ENCODE data around the gene LHX4. TPM values are rescaled to one million over a fixed set of nuclear protein-coding genes. Genes with fewer than 3 reads are reported as not detected.

LHX4 gene
- total and polyA plus RNA-seq, 2 of the 13 experiments (the other 11 are each of a cell fraction or from before 2014, with no cell fraction given), result 0.03 to 0.07 TPM

DNA sequence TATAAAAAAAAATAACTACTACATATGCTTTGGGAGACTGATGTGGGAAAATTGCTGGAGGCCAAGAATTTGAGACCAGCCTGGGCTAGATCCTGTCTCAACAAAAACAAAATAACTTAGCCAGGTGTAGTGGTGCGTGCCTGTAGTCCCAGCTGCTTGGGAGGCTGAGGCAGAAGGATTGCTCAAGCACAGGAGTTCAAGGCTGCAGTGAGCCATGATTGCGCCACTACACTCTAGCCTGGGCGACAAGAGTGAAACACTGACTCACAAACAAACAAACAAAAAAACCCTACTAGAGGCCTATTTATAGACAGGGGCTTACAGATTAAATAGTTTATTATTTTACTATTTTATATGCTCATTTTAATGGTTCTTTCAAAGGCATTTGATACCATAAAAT, 80.0 kb downstream of the LHX4 start (continued):
- no peak for TF ChIP-seq TSC22D2 (CRISPR knock-in tag; IDR thresholded peaks at IDR 0.05; ENCODE audit: borderline replicate concordance)
- TF ChIP-seq, protein P1, sequence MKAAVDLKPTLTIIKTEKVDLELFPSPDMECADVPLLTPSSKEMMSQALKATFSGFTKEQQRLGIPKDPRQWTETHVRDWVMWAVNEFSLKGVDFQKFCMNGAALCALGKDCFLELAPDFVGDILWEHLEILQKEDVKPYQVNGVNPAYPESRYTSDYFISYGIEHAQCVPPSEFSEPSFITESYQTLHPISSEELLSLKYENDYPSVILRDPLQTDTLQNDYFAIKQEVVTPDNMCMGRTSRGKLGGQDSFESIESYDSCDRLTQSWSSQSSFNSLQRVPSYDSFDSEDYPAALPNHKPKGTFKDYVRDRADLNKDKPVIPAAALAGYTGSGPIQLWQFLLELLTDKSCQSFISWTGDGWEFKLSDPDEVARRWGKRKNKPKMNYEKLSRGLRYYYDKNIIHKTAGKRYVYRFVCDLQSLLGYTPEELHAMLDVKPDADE (CRISPR knock-in tag; IDR thresholded peaks at IDR 0.05), result no peak
- TF ChIP-seq, protein P2, sequence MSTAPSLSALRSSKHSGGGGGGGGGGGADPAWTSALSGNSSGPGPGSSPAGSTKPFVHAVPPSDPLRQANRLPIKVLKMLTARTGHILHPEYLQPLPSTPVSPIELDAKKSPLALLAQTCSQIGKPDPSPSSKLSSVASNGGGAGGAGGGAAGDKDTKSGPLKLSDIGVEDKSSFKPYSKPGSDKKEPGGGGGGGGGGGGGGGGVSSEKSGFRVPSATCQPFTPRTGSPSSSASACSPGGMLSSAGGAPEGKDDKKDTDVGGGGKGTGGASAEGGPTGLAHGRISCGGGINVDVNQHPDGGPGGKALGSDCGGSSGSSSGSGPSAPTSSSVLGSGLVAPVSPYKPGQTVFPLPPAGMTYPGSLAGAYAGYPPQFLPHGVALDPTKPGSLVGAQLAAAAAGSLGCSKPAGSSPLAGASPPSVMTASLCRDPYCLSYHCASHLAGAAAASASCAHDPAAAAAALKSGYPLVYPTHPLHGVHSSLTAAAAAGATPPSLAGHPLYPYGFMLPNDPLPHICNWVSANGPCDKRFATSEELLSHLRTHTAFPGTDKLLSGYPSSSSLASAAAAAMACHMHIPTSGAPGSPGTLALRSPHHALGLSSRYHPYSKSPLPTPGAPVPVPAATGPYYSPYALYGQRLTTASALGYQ (CRISPR knock-in tag; IDR thresholded peaks at IDR 0.05), result no peak
- no peak for TF ChIP-seq MBNL3 (CRISPR knock-in tag; conservative IDR thresholded peaks at IDR 0.05)
- no peak for TF ChIP-seq SP2 (CRISPR knock-in tag; IDR thresholded peaks at IDR 0.05)
- TF ChIP-seq TCF7 (IDR thresholded peaks at IDR 0.05; ENCODE audit: low read depth), result no peak
- TF ChIP-seq CREM (IDR thresholded peaks at IDR 0.05), result 0 out of 2 replicates have a peak, but pooled peaks have one; percentile 11
- TF ChIP-seq CREM (CRISPR knock-in tag; IDR thresholded peaks at IDR 0.05), result no peak
- no peak for TF ChIP-seq ZNF800 (CRISPR knock-in tag; IDR thresholded peaks at IDR 0.05)
- TF ChIP-seq NR2C2 (CRISPR knock-in tag; IDR thresholded peaks at IDR 0.05; ENCODE audit: borderline replicate concordance), result peak; percentile 66
- no peak for TF ChIP-seq ZNF143 (CRISPR knock-in tag; IDR thresholded peaks at IDR 0.05)
- TF ChIP-seq SOX13 (IDR thresholded peaks at IDR 0.05), result no peak
- TF ChIP-seq SOX13 (CRISPR knock-in tag; conservative IDR thresholded peaks at IDR 0.05 in 1 of 2, IDR thresholded peaks at IDR 0.05 in 1 of 2), result 0 out of 4 replicates have a peak, but pooled peaks of 1 of the 2 experiments have one; percentile 12
- TF ChIP-seq SMC3 (IDR thresholded peaks at IDR 0.05; ENCODE audit: low read length), result peak; percentile 11; the same call in 1 of the 2 replicates
- TF ChIP-seq RXRB (CRISPR knock-in tag; IDR thresholded peaks at IDR 0.05; ENCODE audit: borderline replicate concordance), result 0 out of 2 replicates have a peak, but pooled peaks have one; percentile 12
- no peak for TF ChIP-seq GLI4 (CRISPR knock-in tag; IDR thresholded peaks at IDR 0.05; ENCODE audit: borderline replicate concordance)
- TF ChIP-seq ZNF605 (CRISPR knock-in tag; IDR thresholded peaks at IDR 0.05), result no peak
- TF ChIP-seq ERF (CRISPR knock-in tag; IDR thresholded peaks at IDR 0.05), result no peak
- no peak for TF ChIP-seq E2F2 (CRISPR knock-in tag; IDR thresholded peaks at IDR 0.05; ENCODE audit: borderline replicate concordance)
- peak; percentile 69; the same call in 1 of the 2 replicates for TF ChIP-seq KDM1A (CRISPR knock-in tag; IDR thresholded peaks at IDR 0.05)
- no peak for TF ChIP-seq ZNF556 (CRISPR knock-in tag; IDR thresholded peaks at IDR 0.05; ENCODE audit: borderline replicate concordance)
- TF ChIP-seq GTF2F1 (IDR thresholded peaks at IDR 0.05; ENCODE audit: low read length), result no peak
- peak; percentile 81 for TF ChIP-seq RARA (CRISPR knock-in tag; IDR thresholded peaks at IDR 0.05)
- no peak for TF ChIP-seq SMAD9 (CRISPR knock-in tag; IDR thresholded peaks at IDR 0.05)
- TF ChIP-seq ZNF296 (CRISPR knock-in tag; conservative IDR thresholded peaks at IDR 0.05), result no peak
- TF ChIP-seq, protein P3, sequence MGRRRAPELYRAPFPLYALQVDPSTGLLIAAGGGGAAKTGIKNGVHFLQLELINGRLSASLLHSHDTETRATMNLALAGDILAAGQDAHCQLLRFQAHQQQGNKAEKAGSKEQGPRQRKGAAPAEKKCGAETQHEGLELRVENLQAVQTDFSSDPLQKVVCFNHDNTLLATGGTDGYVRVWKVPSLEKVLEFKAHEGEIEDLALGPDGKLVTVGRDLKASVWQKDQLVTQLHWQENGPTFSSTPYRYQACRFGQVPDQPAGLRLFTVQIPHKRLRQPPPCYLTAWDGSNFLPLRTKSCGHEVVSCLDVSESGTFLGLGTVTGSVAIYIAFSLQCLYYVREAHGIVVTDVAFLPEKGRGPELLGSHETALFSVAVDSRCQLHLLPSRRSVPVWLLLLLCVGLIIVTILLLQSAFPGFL (CRISPR knock-in tag; IDR thresholded peaks at IDR 0.05), result no peak
